Fibroblast of skin of left quadriceps (primary cell): ENCODE results near the gene BRSK2.
A peak's percentile ranks its signal among the peaks of the same experiment; 100 is the strongest.

Experiments used
- DNase-seq, 2 experiments: peaks; one replicate each; pipeline ENCODE4 v3.0.0-alpha.2; 2013; ENCODE audit warnings: low read depth in 2 of 2

BRSK2 gene

GRCh38 chr11:1375955-1376258 lies 13.8 kb upstream of the BRSK2 start:
- no peak for DNase-seq

GRCh38 chr11:1377231-1377780 lies 12.4 kb upstream of the BRSK2 start:
- no peak for DNase-seq

- DNase-seq, result no peak
Observed at GRCh38 chr11:1381793-1382425, 7.8 kb upstream of the BRSK2 start.

- no peak for DNase-seq
Observed at GRCh38 chr11:1382429-1382828, 7.3 kb upstream of the BRSK2 start.

GRCh38 chr11:1382831-1383607 lies 6.7 kb upstream of the BRSK2 start:
- DNase-seq, result peak in 1 of 2 experiments; percentile 8

GRCh38 chr11:1384199-1384970 lies 5.3 kb upstream of the BRSK2 start:
- no peak for DNase-seq

GRCh38 chr11:1387521-1387920 lies 2.2 kb upstream of the BRSK2 start:
- DNase-seq, result no peak

GRCh38 chr11:1387961-1388762 lies 1.6 kb upstream of the BRSK2 start:
- DNase-seq, result no peak

GRCh38 chr11:1388763-1389102 lies 1.0 kb upstream of the BRSK2 start:
- no peak for DNase-seq

GRCh38 chr11:1389103-1389931 lies 417 bp upstream of the BRSK2 start:
- DNase-seq, result peak; percentile 89 to 91

GRCh38 chr11:1390569-1391164 lies 933 bp downstream of the BRSK2 start:
- no peak for DNase-seq

GRCh38 chr11:1391165-1392075 lies 1.7 kb downstream of the BRSK2 start:
- no peak for DNase-seq

- no peak for DNase-seq
Observed at GRCh38 chr11:1392111-1392510, 2.4 kb downstream of the BRSK2 start.

GRCh38 chr11:1392561-1392960 lies 2.8 kb downstream of the BRSK2 start:
- no peak for DNase-seq

- no peak for DNase-seq
Observed at GRCh38 chr11:1393038-1393710, 3.4 kb downstream of the BRSK2 start.

GRCh38 chr11:1394936-1395772 lies 5.4 kb downstream of the BRSK2 start:
- DNase-seq, result no peak

- DNase-seq, result no peak
Observed at GRCh38 chr11:1395773-1396374, 6.1 kb downstream of the BRSK2 start.
